Right lobe of liver (tissue), 6 donors: ENCODE measurements around the gene EPHB1. TPM values are rescaled to one million over a fixed set of nuclear protein-coding genes. Genes with fewer than 3 reads are reported as not detected.

Experiments
- ATAC-seq, 4 donors: fragments of 200-7000 bp; cut with Tn5 transposase; one replicate each; pipeline ENCODE4 v1.9.1; 2020; ENCODE audit warnings: mild to moderate bottlenecking in 4 of 4, moderate library complexity in 4 of 4
- DNase-seq, 3 donors: peaks; one replicate each; pipeline ENCODE4 v3.0.0-alpha.2; 2020
- H3K27ac ChIP-seq, 3 donors: fragments of 200-600 bp; one replicate each; pipeline ENCODE4 v1.8.0; 2022
- H3K27me3 ChIP-seq, 2 donors: fragments of 200-600 bp; one replicate each; pipeline ENCODE4 v1.8.0; 2022
- H3K36me3 ChIP-seq, 4 donors: fragments of 200-600 bp; sonication (generic) in 1 of 4; one replicate each; pipeline versions ENCODE4 v1.5.1 to v1.8.0; 2017 to 2022; ENCODE audit warnings: control low read depth in 1 of 4
- H3K4me1 ChIP-seq, 4 donors: fragments of 200-600 bp; sonication (generic) in 1 of 4; one replicate each; pipeline versions ENCODE4 v1.5.1 to v1.8.0; 2017 to 2022; ENCODE audit warnings: control low read depth in 1 of 4
- H3K4me3 ChIP-seq, 3 donors: fragments of 200-600 bp; one replicate each; pipeline ENCODE4 v1.8.0; 2022
- H3K9me3 ChIP-seq, 4 donors: fragments of 200-600 bp; sonication (generic) in 1 of 4; one replicate each; pipeline versions ENCODE4 v1.5.1 to v1.8.0; 2017 to 2022; ENCODE audit warnings: control low read depth in 1 of 4
- CTCF ChIP-seq, 4 donors: fragments of 200-600 bp in 3 of 4; fragments of 450-650 bp in 1 of 4; IDR thresholded peaks; one replicate each; pipeline versions ENCODE4 v1.5.1 to v1.8.0; 2016 to 2022; ENCODE audit warnings: antibody characterized with exemption in 4 of 4, mild to moderate bottlenecking in 2 of 4
- POLR2A ChIP-seq: fragments of 450-650 bp; IDR thresholded peaks from one replicate; pipeline ENCODE4 v1.6.1; 2017; ENCODE audit warnings: antibody characterized with exemption, mild to moderate bottlenecking
- WGBS: methylation state at CpG from one replicate; pipeline ENCODE4 v1.1.6; 2018; ENCODE audit warnings: low coverage, low lambda C conversion rate; ENCODE audit not compliant: insufficient coverage; ENCODE audit errors: missing lambda C conversion rate; 5-methylcytosine and 5-hydroxymethylcytosine counted together
- intact Hi-C, 2 donors: fragments of 100-400 bp; cut with DNase I; formaldehyde crosslinking; loops; one replicate each; pipeline versions ENCODE4 v1.11.2 to v1.14.1; 2022
- total RNA-seq, 6 experiments: library from RNA; depleted of rRNA in 2 of 6; stranded (reverse); fragments of >200 nt in 2 of 6; fragmentation: NEBNext Ultra II Directional in 3 of 6; extraction: Animal tissue kit (Norgen Biotek cat#: 25700) in 3 of 6; gene quantifications; one replicate each; pipeline versions ENCODE4 v1.1.0 to v1.2.4, GENCODE V29; 2016 to 2023
- donor health status: DM: no; HTN: yes; CAD: no.
- donor health status: DM: no; HTN: no; CAD: no.
- donor health status: DM: no; HTN: no; CAD: no.
- donor health status: DM: no; HTN: yes; CAD: no.
- donor health status: DM: no; HTN: yes; CAD: no.

The EPHB1 gene
- total RNA-seq, 6 experiments from 2014 or later, result 0.63 to 10.9 (median 1.8) TPM

GRCh38 chr3:134898181-134898754, 103.2 kb downstream of the EPHB1 start:
- H3K9me3 ChIP-seq, result no peaks in the 10 kb centered on the region
- WGBS, result 80% methylated on average over 5 of the region's 7 CpGs
- no peak overlapping the region for H3K27ac ChIP-seq
- intact Hi-C loops, result no loop called here
- ATAC-seq, result no peak
- H3K36me3 ChIP-seq, result no peaks in the 10 kb centered on the region
- TF ChIP-seq POLR2A, result no peak
- TF ChIP-seq CTCF (IDR thresholded peaks at IDR 0.05), result no peak
- no peaks in the 10 kb centered on the region for H3K4me1 ChIP-seq
- peak in 1 of 3 donors; percentile 20 for DNase-seq
- no peaks in the 10 kb centered on the region for H3K27me3 ChIP-seq
- H3K4me3 ChIP-seq, result no peak overlapping the region

DNA sequence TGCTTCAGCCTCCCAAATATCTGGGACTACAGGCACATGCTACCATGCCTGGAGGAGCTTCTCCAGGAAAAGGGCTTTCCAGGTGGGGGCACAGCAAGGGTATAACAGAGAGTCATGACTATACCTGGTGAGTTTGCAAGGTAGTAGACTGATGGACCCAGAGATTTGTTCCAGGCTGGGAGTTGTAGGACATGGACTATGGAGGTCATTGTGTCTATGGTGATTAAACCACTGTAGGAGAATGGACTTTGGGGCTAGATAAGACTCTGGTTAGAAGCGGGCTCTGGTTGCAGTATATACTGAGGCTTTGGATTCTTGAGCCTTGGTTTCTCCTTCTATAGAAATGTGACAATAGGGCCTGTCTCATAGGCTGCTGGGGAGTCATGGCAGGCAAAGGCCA, 104.7 kb downstream of the EPHB1 start:
- DNase-seq (peak in 1 of 3 donors; percentile 3), ATAC-seq (no peak)
- Histone ChIP-seq H3K27me3 (no peaks in the 10 kb centered on the region), H3K4me1 (no peaks in the 10 kb centered on the region), H3K36me3 (no peaks in the 10 kb centered on the region), H3K4me3 (no peak overlapping the region), H3K9me3 (no peaks in the 10 kb centered on the region), H3K27ac (no peak overlapping the region)
- intact Hi-C loops, result no loop called here
- 100% methylated on average over 1 of the region's 1 CpG for WGBS
- TF ChIP-seq POLR2A (no peak), CTCF (IDR thresholded peaks at IDR 0.05) (no peak)

GRCh38 chr3:134900482-134900881, 105.4 kb downstream of the EPHB1 start:
- intact Hi-C loops, result no loop called here
- TF ChIP-seq CTCF (IDR thresholded peaks at IDR 0.05), result no peak
- no peak for TF ChIP-seq POLR2A
- ATAC-seq (no peak), DNase-seq (peak in 1 of 3 donors; percentile 2)
- 67% methylated on average over 1 of the region's 1 CpG for WGBS
- Histone ChIP-seq H3K4me1 (no peaks in the 10 kb centered on the region), H3K27me3 (no peaks in the 10 kb centered on the region), H3K4me3 (no peak overlapping the region), H3K27ac (no peak overlapping the region), H3K36me3 (no peaks in the 10 kb centered on the region), H3K9me3 (no peaks in the 10 kb centered on the region)

DNA sequence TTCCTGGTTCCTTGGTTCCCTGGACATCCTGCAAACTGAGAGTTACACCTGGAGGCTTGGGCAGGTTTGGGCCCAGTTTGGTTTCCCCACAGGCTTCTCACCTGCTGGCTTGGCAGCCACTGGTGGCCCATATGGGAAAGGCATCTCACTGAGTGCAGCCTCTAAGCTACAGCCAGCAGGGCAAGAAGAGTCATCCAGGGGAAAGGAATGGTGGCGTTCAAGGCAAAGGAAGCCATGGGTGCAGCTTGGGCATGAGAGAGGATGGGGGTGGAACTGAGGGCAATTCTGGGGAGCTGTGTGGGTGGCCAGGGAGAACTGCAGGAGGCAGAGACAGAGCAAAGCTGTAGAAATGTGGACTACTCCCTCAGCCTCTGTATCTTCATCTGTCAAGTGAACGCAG, 106.4 kb downstream of the EPHB1 start:
- 68% methylated on average over 2 of the region's 2 CpGs for WGBS
- intact Hi-C loops, result no loop called here
- H3K27ac ChIP-seq, result no peak overlapping the region
- no peak for ATAC-seq
- H3K9me3 ChIP-seq, result no peaks in the 10 kb centered on the region
- H3K4me1 ChIP-seq, result no peaks in the 10 kb centered on the region
- H3K36me3 ChIP-seq, result no peaks in the 10 kb centered on the region
- H3K27me3 ChIP-seq, result no peaks in the 10 kb centered on the region
- no peak overlapping the region for H3K4me3 ChIP-seq
- TF ChIP-seq POLR2A (no peak), CTCF (IDR thresholded peaks at IDR 0.05) (no peak)
- DNase-seq, result peak in 1 of 3 donors; percentile 22

GRCh38 chr3:134903837-134904236, 108.8 kb downstream of the EPHB1 start:
- DNase-seq, result peak in 1 of 3 donors; percentile 9
- Histone ChIP-seq H3K36me3 (no peaks in the 10 kb centered on the region), H3K27ac (no peak overlapping the region), H3K4me3 (no peak overlapping the region), H3K27me3 (no peaks in the 10 kb centered on the region), H3K9me3 (no peaks in the 10 kb centered on the region), H3K4me1 (no peaks in the 10 kb centered on the region)
- 48% methylated on average over 3 of the region's 4 CpGs for WGBS
- intact Hi-C loops, result no loop called here
- TF ChIP-seq CTCF (IDR thresholded peaks at IDR 0.05), result no peak
- no peak for TF ChIP-seq POLR2A
- no peak for ATAC-seq
